Smooth muscle cell (in vitro differentiated cells): ENCODE data around the gene WBP4. TPM values are rescaled to one million over a fixed set of nuclear protein-coding genes. Genes with fewer than 3 reads are reported as not detected.
A peak's percentile ranks its signal among the peaks of the same experiment; 100 is the strongest.

Experiments
- DNase-seq: peaks from one replicate; lab custom pipeline; 2025; ENCODE audit not compliant: unreplicated experiment; lab: John Stamatoyannopoulos, UW
- H2AFZ ChIP-seq: fragments of 200-600 bp; sonication (generic); 2 replicates; pipeline ENCODE4 v1.6.0; 2016; ENCODE audit warnings: antibody characterized with exemption, low read depth, mild to moderate bottlenecking
- H3F3A ChIP-seq: fragments of 200-600 bp; sonication (generic); 2 replicates; pipeline ENCODE4 v1.6.0; 2017; ENCODE audit warnings: antibody characterized with exemption, low read depth
- H3K27ac ChIP-seq: fragments of 200-600 bp; sonication (generic); 2 replicates; pipeline ENCODE4 v1.5.1; 2016; ENCODE audit warnings: low read depth, mild to moderate bottlenecking
- H3K27me3 ChIP-seq: fragments of 200-600 bp; sonication (generic); 2 replicates; pipeline ENCODE4 v1.6.1; 2016; ENCODE audit warnings: low read depth, mild to moderate bottlenecking
- H3K36me3 ChIP-seq: fragments of 200-600 bp; sonication (generic); 2 replicates; pipeline ENCODE4 v1.5.1; 2016; ENCODE audit warnings: low read depth
- H3K4me1 ChIP-seq: fragments of 200-600 bp; sonication (generic); 2 replicates; pipeline ENCODE4 v1.5.1; 2016; ENCODE audit warnings: low read depth
- H3K4me2 ChIP-seq: fragments of 200-600 bp; sonication (generic); 2 replicates; pipeline ENCODE4 v1.6.0; 2016; ENCODE audit warnings: mild to moderate bottlenecking
- H3K4me3 ChIP-seq: fragments of 200-600 bp; sonication (generic); 2 replicates; pipeline ENCODE4 v1.5.1; 2016; ENCODE audit warnings: mild to moderate bottlenecking
- H3K79me2 ChIP-seq: fragments of 200-600 bp; sonication (generic); 2 replicates; pipeline ENCODE4 v1.6.0; 2016; ENCODE audit warnings: low read depth, mild to moderate bottlenecking
- H3K9ac ChIP-seq: fragments of 200-600 bp; sonication (generic); 2 replicates; pipeline ENCODE4 v1.6.0; 2016; ENCODE audit warnings: low read depth
- H3K9me3 ChIP-seq: fragments of 200-600 bp; sonication (generic); replicated peaks from 2 replicates; pipeline ENCODE4 v1.5.1; 2016; ENCODE audit warnings: low read depth
- H4K20me1 ChIP-seq: fragments of 200-600 bp; sonication (generic); 2 replicates; pipeline ENCODE4 v1.6.0; 2016; ENCODE audit warnings: low read depth
- WGBS: methylation state at CpG from one replicate; pipeline ENCODE4 v1.1.7; 2016; ENCODE audit warnings: low lambda C conversion rate; 5-methylcytosine and 5-hydroxymethylcytosine counted together
- polyA plus RNA-seq: library from polyadenylated mRNA; unstranded; fragments of >200 nt; fragmentation: Nextera tagmentation; extraction: Ambion mirVana; gene quantifications from 2 replicates; pipeline ENCODE4 v1.2.1, GENCODE V29; 2016
- total RNA-seq: library from RNA; depleted of rRNA; stranded (reverse); fragments of >200 nt; gene quantifications from 2 replicates; pipeline ENCODE4 v1.2.3, GENCODE V29; 2014
- TF ChIP-seq, protein P1 (sequence below): fragments of 200-600 bp; sonication (generic); IDR thresholded peaks from 2 replicates; pipeline ENCODE4 v1.5.1; 2017; ENCODE audit warnings: borderline replicate concordance, mild to moderate bottlenecking, antibody characterized with exemption; ENCODE audit not compliant: insufficient read depth, poor library complexity, severe bottlenecking

The WBP4 gene
- total and polyA plus RNA-seq, 2 experiments from 2014 or later: 4.7 to 5.0 TPM

- Histone ChIP-seq H3K27ac (no peak overlapping the region), H3K4me1 (peaks cover 9% of the 10 kb centered on the region), H3K9ac (no peak overlapping the region), H3K27me3 (no peaks in the 10 kb centered on the region), H3F3A (peaks cover 4% of the 10 kb centered on the region), H4K20me1 (peaks cover 88% of the 10 kb centered on the region), H3K36me3 (no peaks in the 10 kb centered on the region), H3K4me2 (no peak overlapping the region), H3K4me3 (no peak overlapping the region), H2AFZ (no peak overlapping the region), H3K9me3 (no peaks in the 10 kb centered on the region), H3K79me2 (peaks cover 86% of the 10 kb centered on the region)
- TF ChIP-seq, protein P1, sequence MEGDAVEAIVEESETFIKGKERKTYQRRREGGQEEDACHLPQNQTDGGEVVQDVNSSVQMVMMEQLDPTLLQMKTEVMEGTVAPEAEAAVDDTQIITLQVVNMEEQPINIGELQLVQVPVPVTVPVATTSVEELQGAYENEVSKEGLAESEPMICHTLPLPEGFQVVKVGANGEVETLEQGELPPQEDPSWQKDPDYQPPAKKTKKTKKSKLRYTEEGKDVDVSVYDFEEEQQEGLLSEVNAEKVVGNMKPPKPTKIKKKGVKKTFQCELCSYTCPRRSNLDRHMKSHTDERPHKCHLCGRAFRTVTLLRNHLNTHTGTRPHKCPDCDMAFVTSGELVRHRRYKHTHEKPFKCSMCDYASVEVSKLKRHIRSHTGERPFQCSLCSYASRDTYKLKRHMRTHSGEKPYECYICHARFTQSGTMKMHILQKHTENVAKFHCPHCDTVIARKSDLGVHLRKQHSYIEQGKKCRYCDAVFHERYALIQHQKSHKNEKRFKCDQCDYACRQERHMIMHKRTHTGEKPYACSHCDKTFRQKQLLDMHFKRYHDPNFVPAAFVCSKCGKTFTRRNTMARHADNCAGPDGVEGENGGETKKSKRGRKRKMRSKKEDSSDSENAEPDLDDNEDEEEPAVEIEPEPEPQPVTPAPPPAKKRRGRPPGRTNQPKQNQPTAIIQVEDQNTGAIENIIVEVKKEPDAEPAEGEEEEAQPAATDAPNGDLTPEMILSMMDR: no peak
- DNase-seq: no peak
Observed at GRCh38 chr13:41056194-41056593, 5.1 kb upstream of the WBP4 start.

DNA sequence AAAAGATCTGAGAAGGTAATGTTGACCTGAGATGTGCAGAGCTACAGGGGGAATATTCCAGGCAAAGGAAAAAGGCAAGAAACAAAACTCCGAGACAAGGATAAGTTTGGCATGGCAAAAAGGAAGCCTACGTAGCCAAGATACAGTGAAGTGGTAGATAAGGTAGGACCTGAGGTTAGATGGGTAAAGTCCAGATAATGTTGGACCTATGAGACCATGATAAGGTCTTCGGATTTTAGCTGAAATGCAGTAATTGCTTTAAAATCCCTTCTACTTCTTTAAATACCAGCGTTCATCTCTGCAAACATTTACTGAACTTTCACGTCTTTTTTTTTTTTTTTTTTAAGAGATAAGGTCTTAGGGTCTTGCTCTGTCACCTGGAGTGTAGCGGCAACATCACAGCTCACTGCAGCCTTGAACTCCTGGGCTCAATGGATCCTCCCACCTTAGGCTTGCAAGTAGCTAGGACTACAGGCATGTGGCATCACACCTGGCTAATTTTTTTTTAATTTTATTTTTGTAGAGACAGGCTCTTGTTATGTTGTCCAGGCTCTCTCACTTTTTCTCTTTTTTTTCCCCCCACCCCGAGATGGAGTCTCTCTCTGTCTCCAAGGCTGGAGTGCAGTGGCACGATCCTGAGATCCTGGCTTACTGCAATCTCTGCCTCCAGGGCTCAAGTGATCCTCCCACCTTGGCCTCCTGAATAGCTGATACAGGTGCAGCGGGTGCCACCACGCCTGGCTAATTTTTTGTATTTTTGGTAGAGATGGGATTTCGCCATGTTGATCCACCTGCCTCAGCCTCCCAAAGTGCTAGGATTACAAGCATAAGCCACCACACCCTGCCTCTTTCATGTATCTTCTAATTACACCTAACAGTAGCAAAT, 4.2 kb upstream of the WBP4 start:
- Histone ChIP-seq H3K79me2 (peaks cover 78% of the 10 kb centered on the region), H2AFZ (no peak overlapping the region), H3K27ac (no peak overlapping the region), H3K4me2 (peak overlapping the region; percentile 98), H3K27me3 (no peaks in the 10 kb centered on the region), H3K9ac (no peak overlapping the region), H3K9me3 (no peaks in the 10 kb centered on the region), H3K4me3 (no peak overlapping the region), H3F3A (peaks cover 4% of the 10 kb centered on the region), H3K4me1 (peaks cover 9% of the 10 kb centered on the region), H3K36me3 (no peaks in the 10 kb centered on the region), H4K20me1 (peaks cover 81% of the 10 kb centered on the region)
- TF ChIP-seq, protein P1: no peak
- DNase-seq: no peak
- WGBS: 87% methylated on average over 11 of the region's 11 CpGs

DNA sequence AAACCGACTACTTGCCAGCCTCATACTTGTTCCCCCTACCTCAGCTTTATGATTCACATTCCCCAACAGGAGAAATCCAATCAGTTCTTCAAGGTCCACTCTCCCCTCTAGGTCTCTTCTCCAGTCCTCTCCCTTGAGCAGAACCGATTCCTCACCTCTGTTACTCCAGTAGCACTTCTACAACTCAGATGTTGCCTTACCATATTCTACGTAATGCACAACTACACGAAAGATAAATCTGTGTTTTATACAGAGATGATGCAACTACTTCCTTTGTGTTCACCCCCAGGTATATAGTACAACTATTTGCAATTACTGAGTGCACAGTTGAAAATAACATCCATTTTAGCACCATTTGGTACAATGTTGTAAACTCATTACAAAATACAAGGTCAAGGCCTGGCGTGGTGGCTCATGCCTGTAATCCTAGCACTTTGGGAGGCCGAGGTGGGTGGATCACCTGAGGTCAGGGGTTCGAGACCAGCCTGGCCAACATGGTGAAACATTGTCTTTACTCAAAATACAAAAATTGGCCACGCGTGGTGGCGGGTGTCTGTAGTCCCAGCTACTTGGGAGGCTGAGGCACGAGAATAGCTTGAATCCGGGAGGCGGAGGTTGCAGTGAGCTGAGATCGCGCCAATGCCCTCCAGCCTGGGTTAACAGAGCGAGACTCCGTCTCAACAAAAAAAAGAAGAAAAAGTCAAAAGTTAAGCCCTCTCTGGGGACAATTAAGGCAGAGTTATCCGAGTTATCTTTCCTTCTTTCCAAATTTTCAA, 2.8 kb upstream of the WBP4 start:
- no peak for DNase-seq
- H3K27me3 ChIP-seq: no peaks in the 10 kb centered on the region
- H3K79me2 ChIP-seq: peaks cover 75% of the 10 kb centered on the region
- H3K4me2 ChIP-seq: peak overlapping the region; percentile 98
- peaks cover 67% of the 10 kb centered on the region for H4K20me1 ChIP-seq
- H3K9me3 ChIP-seq: no peaks in the 10 kb centered on the region
- 93% methylated on average over 18 of the region's 18 CpGs for WGBS
- TF ChIP-seq, protein P1: no peak
- H3K27ac ChIP-seq: peak overlapping the region; percentile 98
- peaks cover 21% of the 10 kb centered on the region for H3K4me1 ChIP-seq
- H3K9ac ChIP-seq: peak overlapping the region; percentile 97
- peaks cover 17% of the 10 kb centered on the region for H3F3A ChIP-seq
- no peaks in the 10 kb centered on the region for H3K36me3 ChIP-seq
- no peak overlapping the region for H2AFZ ChIP-seq
- peak overlapping the region; percentile 89 for H3K4me3 ChIP-seq
